Measurements from ENCODE around the gene MTRF1L.

- TF ChIP-seq CTCF (conservative IDR thresholded peaks at IDR 0.05 in 1 of 2, IDR thresholded peaks at IDR 0.05 in 1 of 2; ENCODE audit: extremely low read depth in 1 of 2, insufficient read depth in 1 of 2, low read depth in 1 of 2, low read length in 2 of 2) (no peak), EZH2 (IDR thresholded peaks at IDR 0.05; ENCODE audit: borderline replicate concordance, low read length) (no peak)
These were observed 2.3 kb downstream of the MTRF1L start for GRCh38 chr6:153000243-153000642.
